H1 (cell line): Measurements from ENCODE around the gene LPCAT1. TPM values are rescaled to one million over a fixed set of nuclear protein-coding genes. Genes with fewer than 3 reads are reported as not detected.

Source experiments
- CTCF ChIA-PET: fragments of 300-600 bp; sonication (Branson Sonifier 250); formaldehyde crosslinking; loops from one replicate; lab custom pipeline; 2021; ENCODE audit not compliant: partially characterized antibody; lab: Charles Lee
- POLR2A ChIA-PET: fragments of 300-600 bp; sonication (Branson Sonifier 250); formaldehyde crosslinking; loops from one replicate; lab custom pipeline; 2021; ENCODE audit warnings: inconsistent platforms; ENCODE audit not compliant: partially characterized antibody; lab: Charles Lee
- DNase-seq, 2 experiments: peaks; one replicate each; pipeline versions ENCODE4 v3.0.0 to v3.0.0-alpha.2; 2010 to 2022; ENCODE audit warnings: low spot score in 2 of 2, low read depth in 1 of 2, mixed read lengths in 1 of 2
- FAIRE-seq: peaks from 2 replicates; lab custom pipeline; 2011; peaks lifted over from hg19 to GRCh38; lab: Jason Lieb, UNC
- H2AFZ ChIP-seq: 2 replicates; pipeline ENCODE4 v1.8.1; 2012; ENCODE audit warnings: low read length, inconsistent platforms
- H2AK5ac ChIP-seq: 2 replicates; pipeline ENCODE4 v1.6.1; 2013; ENCODE audit warnings: low read depth, low read length
- H2BK120ac ChIP-seq: replicated peaks from 2 replicates; pipeline ENCODE3; 2013; ENCODE audit warnings: low read depth, low read length, inconsistent platforms
- H2BK12ac ChIP-seq: 2 replicates; pipeline ENCODE4 v1.6.1; 2013; ENCODE audit warnings: low read depth, low read length
- H2BK15ac ChIP-seq: 2 replicates; pipeline ENCODE4 v1.6.1; 2013; ENCODE audit warnings: low read length
- H2BK20ac ChIP-seq: 2 replicates; pipeline ENCODE4 v1.6.1; 2013; ENCODE audit warnings: low read length
- H2BK5ac ChIP-seq: 2 replicates; pipeline ENCODE4 v1.6.1; 2013; ENCODE audit warnings: low read depth, low read length
- H3K14ac ChIP-seq: 2 replicates; pipeline ENCODE4 v1.6.1; 2013; ENCODE audit warnings: inconsistent platforms; ENCODE audit not compliant: insufficient read length
- H3K18ac ChIP-seq: 2 replicates; pipeline ENCODE4 v1.6.1; 2013; ENCODE audit warnings: low read length; ENCODE audit errors: extremely low read depth
- H3K23ac ChIP-seq: 2 replicates; pipeline ENCODE4 v1.6.1; 2013; ENCODE audit warnings: inconsistent platforms; ENCODE audit not compliant: insufficient read length
- H3K23me2 ChIP-seq: 2 replicates; pipeline ENCODE4 v1.6.1; 2013; ENCODE audit warnings: low read depth, low read length
- H3K27ac ChIP-seq: 2 replicates; pipeline ENCODE4 v1.6.1; 2011; ENCODE audit warnings: low read depth, low read length, inconsistent platforms
- H3K27me3 ChIP-seq, 4 experiments: replicated peaks in 1 of 4; 1 replicate in 1 of 4; 2 replicates in 3 of 4; pipeline versions ENCODE4 v1.6.1 to v1.8.1; 2011 to 2013; ENCODE audit warnings: low read length in 3 of 4, mild to moderate bottlenecking in 3 of 4, inconsistent platforms in 2 of 4, mixed read lengths in 2 of 4, moderate library complexity in 1 of 4; ENCODE audit not compliant: control insufficient read depth in 3 of 4, insufficient read depth in 3 of 4; ENCODE audit errors: extremely low read depth in 1 of 4
- H3K36me3 ChIP-seq, 4 experiments: 2 replicates each; pipeline versions ENCODE4 v1.6.1 to v1.8.1; 2011 to 2013; ENCODE audit warnings: mild to moderate bottlenecking in 4 of 4, low read length in 3 of 4, moderate library complexity in 2 of 4, control low read depth in 1 of 4, inconsistent platforms in 1 of 4; ENCODE audit not compliant: insufficient read depth in 4 of 4, control insufficient read depth in 2 of 4
- H3K4ac ChIP-seq: replicated peaks from 2 replicates; pipeline ENCODE3; 2013; ENCODE audit warnings: low read length, low read depth, mixed read lengths, inconsistent platforms; ENCODE audit not compliant: insufficient read length
- H3K4me1 ChIP-seq, 4 experiments: replicated peaks in 1 of 4; 1 replicate in 1 of 4; 2 replicates in 3 of 4; pipeline versions ENCODE4 v1.6.1 to v1.8.1; 2011 to 2013; ENCODE audit warnings: low read length in 3 of 4, inconsistent platforms in 2 of 4, mixed read lengths in 1 of 4; ENCODE audit not compliant: insufficient read depth in 4 of 4, control insufficient read depth in 3 of 4
- H3K4me2 ChIP-seq, 2 experiments: 2 replicates each; pipeline versions ENCODE4 v1.6.1 to v1.8.1; 2011 to 2013; ENCODE audit warnings: low read depth in 2 of 2, low read length in 2 of 2, control low read depth in 1 of 2, inconsistent platforms in 1 of 2, mild to moderate bottlenecking in 1 of 2; ENCODE audit not compliant: insufficient read depth in 1 of 2
- H3K4me3 ChIP-seq, 4 experiments: fragments of 200-600, 300-600 bp in 1 of 4; sonication (generic), shearing (Covaris generic), sonication (Bioruptor Twin) in 1 of 4; 2 replicates each; pipeline versions ENCODE4 v1.5.1 to v1.8.1; 2011 to 2016; ENCODE audit warnings: low read length in 4 of 4, low read depth in 3 of 4, control low read depth in 2 of 4, inconsistent platforms in 2 of 4, mild to moderate bottlenecking in 2 of 4, mixed read lengths in 1 of 4, moderate library complexity in 1 of 4; ENCODE audit not compliant: insufficient read depth in 2 of 4; ENCODE audit errors: extremely low read depth in 1 of 4
- H3K56ac ChIP-seq: replicated peaks from 2 replicates; pipeline ENCODE3; 2013; ENCODE audit warnings: low read depth, mild to moderate bottlenecking, mixed read lengths, low read length, inconsistent platforms; ENCODE audit not compliant: insufficient read length
- H3K79me1 ChIP-seq: 2 replicates; pipeline ENCODE4 v1.6.1; 2013; ENCODE audit warnings: low read depth, low read length, control low read depth
- H3K79me2 ChIP-seq, 2 experiments: 2 replicates each; pipeline versions ENCODE4 v1.6.1 to v1.8.1; 2012 to 2013; ENCODE audit warnings: low read length in 2 of 2, mild to moderate bottlenecking in 2 of 2, inconsistent platforms in 1 of 2; ENCODE audit not compliant: insufficient read depth in 2 of 2, control insufficient read depth in 1 of 2
- H3K9ac ChIP-seq, 4 experiments: replicated peaks in 1 of 4; 1 replicate in 1 of 4; 2 replicates in 3 of 4; pipeline versions ENCODE4 v1.6.1 to v1.8.1; 2011 to 2013; ENCODE audit warnings: low read depth in 3 of 4, low read length in 3 of 4, control low read depth in 2 of 4, mild to moderate bottlenecking in 2 of 4, moderate library complexity in 2 of 4, inconsistent platforms in 1 of 4; ENCODE audit errors: extremely low read depth in 1 of 4
- H3K9me3 ChIP-seq, 2 experiments: 2 replicates each; pipeline versions ENCODE4 v1.6.1 to v1.8.1; 2012 to 2013; ENCODE audit warnings: mild to moderate bottlenecking in 2 of 2, moderate library complexity in 2 of 2, control low read depth in 1 of 2, inconsistent platforms in 1 of 2, low read depth in 1 of 2, low read length in 1 of 2, mixed read lengths in 1 of 2; ENCODE audit not compliant: insufficient read depth in 2 of 2
- H4K20me1 ChIP-seq, 2 experiments: replicated peaks in 1 of 2; 2 replicates each; pipeline versions ENCODE3 to v1.8.1; 2011 to 2013; ENCODE audit warnings: inconsistent platforms in 2 of 2, low read length in 2 of 2, mild to moderate bottlenecking in 1 of 2; ENCODE audit not compliant: insufficient read depth in 2 of 2, control insufficient read depth in 1 of 2
- H4K5ac ChIP-seq: 2 replicates; pipeline ENCODE4 v1.6.1; 2013; ENCODE audit warnings: low read length, low read depth, mixed read lengths, inconsistent platforms; ENCODE audit not compliant: insufficient read length
- H4K8ac ChIP-seq: 2 replicates; pipeline ENCODE4 v1.8.0; 2013; ENCODE audit warnings: mild to moderate bottlenecking, moderate library complexity, low read length, inconsistent platforms; ENCODE audit not compliant: insufficient read depth; ENCODE audit errors: extremely low read depth
- H4K91ac ChIP-seq: replicated peaks from 2 replicates; pipeline ENCODE3; 2013; ENCODE audit warnings: low read length, mixed read lengths, inconsistent platforms; ENCODE audit not compliant: insufficient read length
- POLR2AphosphoS5 ChIP-seq: IDR thresholded peaks from 2 replicates; pipeline ENCODE4 v1.6.1; 2011; ENCODE audit warnings: low read depth, low read length
- RNF2 ChIP-seq: fragments of 200-900, 300-1000 bp; sonication (generic); IDR thresholded peaks from 2 replicates; pipeline ENCODE4 v1.7.1; 2016; ENCODE audit warnings: borderline replicate concordance, low read depth, mild to moderate bottlenecking, antibody characterized with exemption, low read length; ENCODE audit not compliant: poor library complexity, severe bottlenecking; ENCODE audit errors: missing control alignments
- SAP30 ChIP-seq: fragments of 300-600 bp; sonication (generic); IDR thresholded peaks from 2 replicates; pipeline ENCODE4 v1.7.1; 2012; ENCODE audit warnings: low read length, moderate library complexity, mild to moderate bottlenecking, inconsistent platforms; ENCODE audit not compliant: insufficient read depth, insufficient replicate concordance
- WGBS, 2 experiments: shearing (Covaris generic) in 1 of 2; methylation state at CpG; one replicate each; pipeline versions ENCODE4 v1.1.6 to v1.1.7; 2013 to 2015; ENCODE audit warnings: low lambda C conversion rate in 2 of 2, mixed read lengths in 2 of 2, inconsistent platforms in 1 of 2, low coverage in 1 of 2, missing lambda C conversion rate in 1 of 2; ENCODE audit not compliant: insufficient replicate concordance in 2 of 2, insufficient coverage in 1 of 2, insufficient read length in 1 of 2; ENCODE audit errors: extremely low coverage in 1 of 2, missing lambda C conversion rate in 1 of 2; 5-methylcytosine and 5-hydroxymethylcytosine counted together
- polyA plus RNA-seq, 7 experiments: library from polyadenylated mRNA; depleted of rRNA in 3 of 7; stranded (reverse) in 5 of 7; unstranded in 2 of 7; fragments of >200 nt in 5 of 7; fragments of 200-250 nt in 2 of 7; gene quantifications; 1 replicate in 5 of 7; 2 replicates in 1 of 7; 4 replicates in 1 of 7; pipeline versions ENCODE4 v1.2.1 to v1.2.3, GENCODE V29; 2011 to 2013; ENCODE audit warnings: missing spikeins in 2 of 7, mixed read lengths in 2 of 7
- total RNA-seq: library from RNA; stranded (reverse); fragmentation: NEBNext Ultra II Directional; extraction: Animal tissue kit (Norgen Biotek cat#: 25700); gene quantifications from 2 replicates; pipeline ENCODE4 v1.2.1, GENCODE V29; 2021

Gene LPCAT1
- total and polyA plus RNA-seq, 2 of the 8 experiments (the other 6 are each of a cell fraction or from before 2014, with no cell fraction given): 107 to 260 TPM

DNA sequence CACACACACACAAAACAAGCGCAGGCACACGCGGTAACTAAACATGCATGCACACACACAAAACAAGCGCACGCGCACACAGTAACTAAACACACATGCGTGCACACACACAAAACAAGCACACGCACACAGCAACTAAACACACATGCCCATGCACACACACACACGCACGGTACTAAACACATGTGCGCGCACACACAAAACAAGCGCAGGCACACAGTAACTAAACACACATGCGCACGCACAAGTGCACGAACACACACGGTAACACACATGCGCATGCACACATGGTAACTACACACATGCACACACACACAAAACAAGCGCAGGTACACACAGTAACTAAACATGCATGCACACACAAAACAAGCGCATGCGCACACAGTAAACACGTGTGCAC, 58.6 kb downstream of the LPCAT1 start:
- peak overlapping the region; percentile 53; the same call in 1 of the 2 replicates for H2AK5ac ChIP-seq
- H3K23me2 ChIP-seq: 0 out of 2 replicates have a peak, but pooled peaks cover 1% of the 10 kb centered on the region
- H3K4ac ChIP-seq: no peak overlapping the region
- H3K9ac ChIP-seq: no peak overlapping the region; a peak in 1 of 7 replicates
- H3K79me1 ChIP-seq: peaks cover 10% of the 10 kb centered on the region; the same call in 1 of the 2 replicates
- H4K20me1 ChIP-seq: peaks cover 0 to 20% of the 10 kb centered on the region in 2 experiments
- no peak overlapping the region for H3K14ac ChIP-seq
- H2BK5ac ChIP-seq: no peak overlapping the region; the same call in 1 of the 2 replicates
- H3K36me3 ChIP-seq: peaks cover 15 to 82% (median 58%) of the 10 kb centered on the region in 4 experiments
- H3K9me3 ChIP-seq: peaks cover 9 to 10% of the 10 kb centered on the region in 2 experiments; a peak in 2 of 4 replicates
- DNase-seq: no peak
- H3K56ac ChIP-seq: no peak overlapping the region
- no peaks in the 10 kb centered on the region; a peak in 1 of 7 replicates for H3K27me3 ChIP-seq
- no peak overlapping the region for H2BK120ac ChIP-seq
- no peak overlapping the region for H2AFZ ChIP-seq
- no peak overlapping the region for H3K23ac ChIP-seq
- H4K91ac ChIP-seq: no peak overlapping the region
- H2BK12ac ChIP-seq: 0 out of 2 replicates have a peak overlapping the region, but pooled peaks have one; percentile 60
- 95% methylated on average over 22 of the region's 22 CpGs; no CpG with 5 or more reads in 1 of the 2 experiments for WGBS, 2 experiments
- POLR2A ChIA-PET: no interaction called here
- no peak overlapping the region for H3K4me2 ChIP-seq
- H3K79me2 ChIP-seq: peaks cover 0 to 3% of the 10 kb centered on the region in 2 experiments; a peak in 1 of 4 replicates
- no peak overlapping the region for H4K5ac ChIP-seq
- FAIRE-seq: no peak
- H3K4me3 ChIP-seq: no peak overlapping the region
- CTCF ChIA-PET: interaction anchor here (1.5 kb wide), 1 partner anchor 85 kb away, joined by 6 read pairs; no protein-coding TSS in a partner anchor
- TF ChIP-seq POLR2AphosphoS5: no peak
- no peak for TF ChIP-seq SAP30
- TF ChIP-seq RNF2: no peak
- H3K27ac ChIP-seq: no peak overlapping the region
- H3K18ac ChIP-seq: no peak overlapping the region
- H4K8ac ChIP-seq: no peak overlapping the region; the same call in 1 of the 2 replicates
- H2BK20ac ChIP-seq: no peak overlapping the region
- H3K4me1 ChIP-seq: no peaks in the 10 kb centered on the region
- H2BK15ac ChIP-seq: no peak overlapping the region
